ENCODE measurements around the gene BLOC1S1. TPM values are rescaled to one million over a fixed set of nuclear protein-coding genes. Genes with fewer than 3 reads are reported as not detected.

The BLOC1S1 gene
- total RNA-seq, 1 donor from 2014 or later = 98.6 TPM

- no peaks in the 10 kb centered on the region for H3K9me3 Mint-ChIP-seq
- H3K36me3 Mint-ChIP-seq = no peaks in the 10 kb centered on the region
- TF ChIP-seq CTCF (conservative IDR thresholded peaks at IDR 0.05) = no peak
- peak; percentile 80 for DNase-seq (ENCODE audit: extremely low spot score, unreplicated experiment)
- peak within 1 kb of the TSS; percentile 33 for H3K27ac Mint-ChIP-seq
- peak within 1 kb of the TSS; percentile 88 for H3K4me3 Mint-ChIP-seq
- H3K4me1 Mint-ChIP-seq (ENCODE audit: unreplicated experiment) = peaks cover 20% of the 10 kb centered on the region
- peaks cover 84% of the 10 kb centered on the region for H3K27me3 Mint-ChIP-seq
Observed at GRCh38 chr12:55707841-55708694, 7.8 kb upstream of the BLOC1S1 start, which contains the start of gene ITGA7. ITGA7 (minus strand) TSS chr12:55707904; CDS start chr12:55707682, 222 bp downstream.

- no peaks in the 10 kb centered on the region for H3K36me3 Mint-ChIP-seq
- H3K27me3 Mint-ChIP-seq = peaks cover 87% of the 10 kb centered on the region
- peak overlapping the region; percentile 88 for H3K4me3 Mint-ChIP-seq
- TF ChIP-seq CTCF (conservative IDR thresholded peaks at IDR 0.05) = no peak
- peaks cover 20% of the 10 kb centered on the region for H3K4me1 Mint-ChIP-seq (ENCODE audit: unreplicated experiment)
- DNase-seq (ENCODE audit: extremely low spot score, unreplicated experiment) = no peak
- H3K27ac Mint-ChIP-seq = no peak overlapping the region
- H3K9me3 Mint-ChIP-seq = no peaks in the 10 kb centered on the region
Observed at GRCh38 chr12:55708695-55709233, 7.1 kb upstream of the BLOC1S1 start.

GRCh38 chr12:55711786-55712553, 3.9 kb upstream of the BLOC1S1 start:
- H3K27ac Mint-ChIP-seq = no peak overlapping the region
- H3K4me3 Mint-ChIP-seq = no peak overlapping the region
- H3K27me3 Mint-ChIP-seq = peaks cover 71% of the 10 kb centered on the region
- no peak for TF ChIP-seq CTCF (conservative IDR thresholded peaks at IDR 0.05)
- no peaks in the 10 kb centered on the region for H3K9me3 Mint-ChIP-seq
- DNase-seq (ENCODE audit: extremely low spot score, unreplicated experiment) = no peak
- peaks cover 25% of the 10 kb centered on the region for H3K4me1 Mint-ChIP-seq (ENCODE audit: unreplicated experiment)
- no peaks in the 10 kb centered on the region for H3K36me3 Mint-ChIP-seq

GRCh38 chr12:55712700-55713415, 3.0 kb upstream of the BLOC1S1 start:
- TF ChIP-seq CTCF (conservative IDR thresholded peaks at IDR 0.05) = no peak
- Mint-ChIP-seq H3K36me3 (no peaks in the 10 kb centered on the region), H3K4me3 (no peak overlapping the region), H3K27me3 (peaks cover 65% of the 10 kb centered on the region), H3K4me1 (ENCODE audit: unreplicated experiment) (peaks cover 30% of the 10 kb centered on the region), H3K9me3 (no peaks in the 10 kb centered on the region), H3K27ac (no peak overlapping the region)
- DNase-seq (ENCODE audit: extremely low spot score, unreplicated experiment) = no peak

- peaks cover 56% of the 10 kb centered on the region for H3K27me3 Mint-ChIP-seq
- no peaks in the 10 kb centered on the region for H3K36me3 Mint-ChIP-seq
- TF ChIP-seq CTCF (conservative IDR thresholded peaks at IDR 0.05) = no peak
- no peak overlapping the region for H3K27ac Mint-ChIP-seq
- H3K9me3 Mint-ChIP-seq = no peaks in the 10 kb centered on the region
- DNase-seq (ENCODE audit: extremely low spot score, unreplicated experiment) = no peak
- peaks cover 31% of the 10 kb centered on the region for H3K4me1 Mint-ChIP-seq (ENCODE audit: unreplicated experiment)
- peak overlapping the region; percentile 32 for H3K4me3 Mint-ChIP-seq
Observed at GRCh38 chr12:55713721-55714120, 2.1 kb upstream of the BLOC1S1 start.
